Thyroid gland (tissue), 4 donors: ENCODE data around the gene MTCL1. TPM values are rescaled to one million over a fixed set of nuclear protein-coding genes. Genes with fewer than 3 reads are reported as not detected.

Experiments
- DNase-seq, 2 donors: peaks; one replicate each; pipeline ENCODE4 v3.0.0-alpha.2; 2019
- H3K27ac ChIP-seq, 3 donors: fragments of 200-600 bp; sonication (generic); 1 replicate in 2 of 3; 2 replicates in 1 of 3; pipeline ENCODE4 v1.5.1; 2016 to 2019; ENCODE audit warnings: mild to moderate bottlenecking in 1 of 3, moderate library complexity in 1 of 3
- H3K27me3 ChIP-seq: fragments of 200-600 bp; sonication (generic); one replicate; pipeline ENCODE4 v1.5.1; 2019
- H3K36me3 ChIP-seq, 2 donors: fragments of 200-600 bp; sonication (generic); one replicate each; pipeline ENCODE4 v1.5.1; 2016 to 2019
- H3K4me1 ChIP-seq, 2 donors: fragments of 200-600 bp; sonication (generic); one replicate each; pipeline ENCODE4 v1.5.1; 2017 to 2019
- H3K4me3 ChIP-seq, 3 donors: fragments of 200-600 bp; sonication (generic); replicated peaks in 1 of 3; 1 replicate in 2 of 3; 2 replicates in 1 of 3; pipeline ENCODE4 v1.5.1; 2016; ENCODE audit warnings: mild to moderate bottlenecking in 1 of 3
- H3K9me3 ChIP-seq: fragments of 200-600 bp; sonication (generic); one replicate; pipeline ENCODE4 v1.5.1; 2017
- CTCF ChIP-seq, 6 experiments: fragments of 200-600 bp in 3 of 6; fragments of 450-650 bp in 3 of 6; sonication (generic) in 3 of 6; IDR thresholded peaks; one replicate each; pipeline ENCODE4 v1.5.1; 2016 to 2019; ENCODE audit warnings: antibody characterized with exemption in 6 of 6, mild to moderate bottlenecking in 2 of 6, inconsistent platforms in 1 of 6, moderate library complexity in 1 of 6
- POLR2A ChIP-seq, 2 donors: fragments of 450-650 bp; IDR thresholded peaks; one replicate each; pipeline ENCODE4 v1.6.1; 2017; ENCODE audit warnings: antibody characterized with exemption in 2 of 2, mild to moderate bottlenecking in 2 of 2, moderate library complexity in 1 of 2
- WGBS, 2 donors: methylation state at CpG; one replicate each; pipeline ENCODE4 v1.1.5; 2017; 5-methylcytosine and 5-hydroxymethylcytosine counted together
- intact Hi-C: fragments of 100-400 bp; cut with DNase I; formaldehyde crosslinking; loops from one replicate; pipeline ENCODE4 v1.15.1; 2023
- total RNA-seq, 4 donors: library from RNA; depleted of rRNA; stranded (reverse); fragments of >200 nt; gene quantifications; one replicate each; pipeline ENCODE4 v1.2.3, GENCODE V29; 2016

The MTCL1 gene
- total RNA-seq, 4 donors from 2014 or later: 2.0 to 3.2 (median 2.5) TPM

GRCh38 chr18:8793445-8794155 is 88.2 kb downstream of the MTCL1 start:
- Histone ChIP-seq H3K27me3 (no peaks in the 10 kb centered on the region), H3K4me3 (no peak overlapping the region), H3K36me3 (no peaks in the 10 kb centered on the region), H3K4me1 (peaks cover 2 to 6% of the 10 kb centered on the region in 2 donors), H3K9me3 (no peaks in the 10 kb centered on the region), H3K27ac (no peak overlapping the region)
- intact Hi-C loops: no loop called here
- DNase-seq: no peak
- TF ChIP-seq POLR2A (IDR thresholded peaks at IDR 0.05) (no peak), CTCF (IDR thresholded peaks at IDR 0.05) (no peak)
- 88% methylated on average over 13 of the region's 13 CpGs for WGBS, 2 donors

- intact Hi-C loops: no loop called here
- WGBS, 2 donors: 88 to 90% methylated on average over 12 of the region's 12 CpGs
- H3K27me3 ChIP-seq: no peaks in the 10 kb centered on the region
- H3K9me3 ChIP-seq: no peaks in the 10 kb centered on the region
- no peak for DNase-seq
- H3K36me3 ChIP-seq: no peaks in the 10 kb centered on the region
- no peaks in the 10 kb centered on the region for H3K4me1 ChIP-seq
- no peak overlapping the region for H3K27ac ChIP-seq
- no peak overlapping the region for H3K4me3 ChIP-seq
- no peak for TF ChIP-seq CTCF (IDR thresholded peaks at IDR 0.05)
- TF ChIP-seq POLR2A (IDR thresholded peaks at IDR 0.05): no peak
Measured at GRCh38 chr18:8794156-8794933, 89.0 kb downstream of the MTCL1 start.

- no peak for DNase-seq
- H3K27me3 ChIP-seq: no peaks in the 10 kb centered on the region
- no peak overlapping the region for H3K4me3 ChIP-seq
- intact Hi-C loops: no loop called here
- 83 to 84% methylated on average over 7 of the region's 7 CpGs for WGBS, 2 donors
- H3K4me1 ChIP-seq: no peaks in the 10 kb centered on the region
- H3K9me3 ChIP-seq: no peaks in the 10 kb centered on the region
- no peaks in the 10 kb centered on the region for H3K36me3 ChIP-seq
- no peak overlapping the region for H3K27ac ChIP-seq
- no peak for TF ChIP-seq CTCF (IDR thresholded peaks at IDR 0.05)
- TF ChIP-seq POLR2A (IDR thresholded peaks at IDR 0.05): no peak
Measured at GRCh38 chr18:8794934-8795280, 89.6 kb downstream of the MTCL1 start.

- no peak for DNase-seq
- Histone ChIP-seq H3K36me3 (no peaks in the 10 kb centered on the region), H3K27me3 (no peaks in the 10 kb centered on the region), H3K4me3 (no peak overlapping the region), H3K9me3 (no peaks in the 10 kb centered on the region), H3K4me1 (no peaks in the 10 kb centered on the region), H3K27ac (no peak overlapping the region)
- 81% methylated on average over 10 of the region's 10 CpGs for WGBS, 2 donors
- intact Hi-C loops: no loop called here
- TF ChIP-seq POLR2A (IDR thresholded peaks at IDR 0.05) (no peak), CTCF (IDR thresholded peaks at IDR 0.05) (no peak)
Measured at GRCh38 chr18:8795586-8796325, 90.4 kb downstream of the MTCL1 start.
